Effector CD4-positive, alpha-beta T cell (primary cell): ENCODE data around the gene PLAAT5.

ENCODE experiments used
- DNase-seq: peaks from one replicate; pipeline ENCODE4 v3.0.0-alpha.2; 2020

Gene PLAAT5

DNA sequence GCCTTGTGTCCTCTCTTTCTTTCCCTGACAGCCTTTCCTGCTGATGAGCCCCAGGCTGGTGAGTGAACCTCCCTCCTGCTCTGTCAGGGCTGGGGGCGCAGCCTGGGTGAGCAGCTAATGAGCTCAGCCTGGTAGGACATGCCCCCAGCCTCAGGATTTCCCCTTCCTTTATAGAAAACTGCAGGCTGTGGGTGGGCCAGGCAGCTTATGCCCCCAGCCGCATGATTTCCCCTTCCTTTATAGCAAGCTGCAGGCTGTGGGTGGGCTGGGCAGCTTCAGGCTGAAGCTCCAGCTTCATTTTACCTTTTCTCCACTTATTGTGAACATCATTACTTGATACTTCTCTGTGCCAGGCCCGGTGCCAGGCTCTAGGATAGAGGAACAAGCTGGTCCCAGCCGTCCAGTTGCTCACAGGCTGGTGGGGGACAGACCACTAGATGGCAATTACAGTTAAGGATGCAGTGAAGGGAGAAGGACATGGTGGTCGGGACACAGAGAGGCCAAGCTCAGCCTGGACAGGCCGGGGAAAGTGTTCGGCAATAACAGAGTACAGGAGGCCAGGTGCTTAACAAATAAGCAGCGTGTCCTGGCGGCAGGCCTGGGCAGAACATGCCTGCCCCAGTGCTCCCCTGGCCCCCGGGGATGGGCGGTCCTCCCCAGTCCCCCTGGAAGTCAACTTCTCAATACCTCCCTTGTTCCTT, 20.2 kb upstream of the PLAAT5 start:
- no peak for DNase-seq

GRCh38 chr11:63510360-63511047, 19.5 kb upstream of the PLAAT5 start:
- no peak for DNase-seq

- no peak for DNase-seq
Observed at GRCh38 chr11:63508745-63509144, 17.8 kb upstream of the PLAAT5 start.

DNA sequence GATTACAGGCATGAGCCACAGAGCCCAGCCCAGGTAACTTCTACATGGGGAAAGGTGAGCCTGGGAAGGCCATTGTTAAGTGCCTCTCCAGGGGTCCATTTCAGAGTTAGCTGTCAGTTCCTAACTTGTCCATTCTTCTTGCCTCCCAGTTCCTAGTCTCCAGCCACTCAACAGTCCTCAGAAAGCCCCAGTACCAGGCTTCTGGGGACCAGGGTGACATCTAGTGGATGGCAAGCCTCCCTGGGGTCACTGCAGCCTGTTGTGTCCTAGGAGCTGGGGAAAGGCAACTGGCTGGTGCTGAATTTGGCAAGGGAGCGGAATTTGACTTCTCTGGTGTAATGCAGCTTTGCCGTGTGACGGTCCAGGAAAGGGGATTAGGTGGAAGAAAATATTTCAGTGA, 17.0 kb upstream of the PLAAT5 start:
- no peak for DNase-seq

GRCh38 chr11:63507511-63507910, 16.5 kb upstream of the PLAAT5 start:
- DNase-seq: no peak

GRCh38 chr11:63506876-63507275, 15.9 kb upstream of the PLAAT5 start:
- no peak for DNase-seq

DNA sequence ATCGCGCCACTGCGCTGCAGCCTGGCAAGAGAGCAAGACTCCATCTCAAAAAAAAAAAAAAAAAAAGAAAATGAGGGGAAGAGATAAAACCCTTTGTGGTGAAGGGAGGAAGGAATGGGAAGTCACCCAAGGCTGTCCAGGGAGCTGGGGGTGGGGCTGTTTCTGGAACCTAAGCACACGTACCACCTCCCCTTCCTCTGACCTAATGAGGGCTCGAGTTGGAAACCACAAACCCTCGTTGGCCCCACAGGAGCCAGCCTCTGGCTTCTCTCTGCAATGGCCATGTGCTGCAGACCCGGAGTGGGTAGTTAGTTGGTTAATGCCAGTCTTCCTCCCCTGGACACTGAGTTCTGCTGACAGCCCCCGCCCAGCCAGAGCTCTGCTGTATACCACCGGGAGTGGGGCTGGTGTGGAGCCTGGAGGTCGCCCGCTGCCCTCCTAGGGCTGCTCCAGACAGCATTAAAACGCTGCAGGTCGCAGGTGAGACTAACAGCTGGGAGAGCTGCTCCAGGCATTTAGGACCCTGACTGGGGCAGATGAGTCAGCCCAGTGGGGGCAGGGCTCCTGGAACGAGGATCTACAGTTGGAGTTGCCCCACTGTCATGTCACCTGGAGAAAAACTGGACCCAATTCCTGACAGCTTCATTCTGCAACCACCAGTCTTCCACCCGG, 15.0 kb upstream of the PLAAT5 start, which contains the start of gene LGALS12:
Gene LGALS12, plus strand, starts transcription at position 228 of the 672 bp plus-strand sequence. Its CDS starts 375 bp downstream, at position 603.
- DNase-seq: no peak

DNA sequence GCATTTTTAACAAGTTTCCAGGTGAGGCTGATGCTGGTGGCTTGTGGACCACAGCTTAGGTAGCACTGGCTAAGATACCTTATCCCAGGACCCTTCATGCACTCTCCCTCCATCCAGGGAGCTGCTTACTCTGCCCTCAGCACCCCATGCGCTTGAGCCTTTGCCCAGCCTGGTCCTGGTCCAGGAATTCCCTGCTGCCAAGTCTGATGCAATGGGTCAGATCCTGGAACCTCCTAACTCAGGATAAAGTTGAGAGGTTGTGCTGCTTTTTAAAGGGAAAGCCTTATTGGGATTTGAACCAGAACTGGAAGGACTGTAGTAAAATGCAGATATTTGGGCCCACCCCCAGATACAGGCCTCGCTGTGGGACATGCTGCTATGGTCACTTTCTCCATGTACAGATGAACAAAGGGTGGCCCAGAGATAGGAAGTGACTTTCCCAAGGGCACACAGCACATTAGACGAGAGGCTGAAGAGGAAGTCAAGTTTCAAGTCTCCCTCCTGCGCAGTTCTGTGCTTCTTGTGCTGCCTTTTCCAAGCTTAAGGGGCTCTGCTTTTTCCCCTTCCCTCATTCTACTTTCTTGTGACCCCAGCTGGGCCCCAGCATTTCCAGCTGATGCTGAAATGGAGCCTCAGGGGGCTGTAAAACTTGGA, 14.1 kb upstream of the PLAAT5 start:
- no peak for DNase-seq

GRCh38 chr11:63504054-63504453, 13.1 kb upstream of the PLAAT5 start:
- DNase-seq: no peak

DNA sequence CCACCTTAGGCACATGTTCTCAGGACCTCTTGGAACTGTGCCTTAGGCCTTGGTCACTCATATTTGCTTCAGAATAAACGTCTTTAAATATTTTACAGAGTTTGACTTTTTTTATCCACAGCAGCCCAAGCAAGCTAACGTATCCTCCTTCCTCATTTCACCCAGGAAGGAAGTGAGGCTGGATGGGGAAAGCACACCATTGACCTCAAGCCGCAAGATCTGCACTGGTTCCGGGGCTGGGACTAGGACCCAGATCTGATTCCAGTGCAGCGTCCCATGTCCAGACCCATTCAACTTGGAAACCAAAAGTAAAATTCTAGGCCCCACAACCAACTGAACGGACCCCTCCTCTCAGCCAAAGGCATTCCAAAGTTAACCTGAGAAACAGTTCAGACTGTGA, 12.5 kb upstream of the PLAAT5 start:
- no peak for DNase-seq

- DNase-seq: no peak
Observed at GRCh38 chr11:63502252-63502820, 11.4 kb upstream of the PLAAT5 start.

DNA sequence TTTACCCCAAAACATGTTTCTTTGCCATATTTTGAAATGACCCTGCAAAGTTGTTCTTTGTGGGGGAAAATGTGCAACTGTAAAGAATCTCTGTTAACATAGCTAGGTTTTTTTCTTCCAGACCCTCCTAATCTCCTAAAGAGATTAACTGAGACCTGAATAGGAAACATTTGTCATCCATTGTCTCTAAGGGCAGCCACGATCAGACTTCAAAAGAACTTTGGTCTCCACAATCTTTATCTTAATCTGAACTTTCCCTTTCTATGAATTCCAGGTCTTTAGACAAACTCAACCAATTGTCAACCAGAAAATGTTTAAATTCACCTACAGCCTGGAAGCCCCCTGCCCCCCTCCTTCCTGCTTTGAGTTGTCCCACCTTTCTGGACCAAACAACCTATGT, 10.3 kb upstream of the PLAAT5 start:
- DNase-seq: no peak

- DNase-seq: no peak
Observed at GRCh38 chr11:63499874-63500273, 8.9 kb upstream of the PLAAT5 start.

DNA sequence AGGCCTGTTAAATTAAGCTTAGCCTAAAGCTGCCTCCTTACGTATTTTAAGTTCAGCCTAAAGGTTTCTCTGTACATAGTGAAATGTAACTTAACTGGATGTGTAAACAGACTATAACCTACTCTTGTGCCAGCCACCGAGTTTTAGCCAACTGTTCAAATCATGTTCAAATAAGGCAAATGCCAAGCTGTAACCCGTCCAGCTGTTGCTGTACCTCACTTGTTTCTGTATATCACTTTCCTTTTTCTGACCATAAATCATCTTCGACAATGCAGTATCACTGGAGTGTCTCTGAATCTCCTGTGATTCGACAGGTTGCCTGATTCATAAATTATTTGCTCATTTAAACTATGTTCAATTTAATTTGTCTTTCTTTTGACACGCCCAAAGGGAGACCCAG, 4.0 kb upstream of the PLAAT5 start:
- no peak for DNase-seq

- DNase-seq: no peak
Observed at GRCh38 chr11:63493127-63493526, 2.2 kb upstream of the PLAAT5 start.

GRCh38 chr11:63492441-63492840, 1.5 kb upstream of the PLAAT5 start:
- no peak for DNase-seq

GRCh38 chr11:63491636-63492372, 837 bp upstream of the PLAAT5 start:
- no peak for DNase-seq

DNA sequence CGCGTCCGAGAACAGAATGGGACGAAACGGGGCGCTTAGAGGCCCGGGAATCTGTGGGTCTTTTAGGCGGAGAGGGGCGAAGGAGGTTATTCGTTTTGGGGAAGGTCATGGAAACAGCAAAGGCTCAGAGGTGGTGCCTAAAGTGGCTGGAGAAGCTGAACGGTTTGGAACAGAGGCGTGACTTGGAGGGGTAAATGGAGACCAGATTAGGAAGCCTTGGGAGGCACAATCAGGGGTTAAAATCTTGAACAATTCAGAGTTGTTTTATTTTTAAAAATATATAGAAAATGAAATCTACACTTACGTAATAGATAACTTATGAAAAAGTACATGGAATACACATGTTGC, 247 bp upstream of the PLAAT5 start:
- no peak for DNase-seq

DNA sequence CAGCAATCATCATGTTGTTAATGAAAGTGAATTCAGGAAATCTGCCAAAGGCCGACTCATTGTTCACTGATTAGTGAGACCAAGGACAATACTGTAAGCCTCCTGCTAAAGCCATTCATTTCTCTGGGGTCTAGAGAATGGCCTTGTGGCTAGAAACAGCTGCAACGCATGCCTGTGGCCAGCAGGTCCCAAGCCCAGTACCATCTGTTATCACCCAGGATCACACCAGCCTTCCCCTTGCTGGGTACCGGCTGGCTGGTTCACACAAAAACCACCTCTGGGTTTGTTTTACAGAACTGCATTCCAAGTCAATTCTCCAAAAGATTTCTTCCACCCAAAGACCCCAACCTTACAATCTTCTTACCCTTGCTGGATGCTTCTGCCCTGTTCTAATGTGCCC, 1.1 kb downstream of the PLAAT5 start:
- DNase-seq: no peak

DNA sequence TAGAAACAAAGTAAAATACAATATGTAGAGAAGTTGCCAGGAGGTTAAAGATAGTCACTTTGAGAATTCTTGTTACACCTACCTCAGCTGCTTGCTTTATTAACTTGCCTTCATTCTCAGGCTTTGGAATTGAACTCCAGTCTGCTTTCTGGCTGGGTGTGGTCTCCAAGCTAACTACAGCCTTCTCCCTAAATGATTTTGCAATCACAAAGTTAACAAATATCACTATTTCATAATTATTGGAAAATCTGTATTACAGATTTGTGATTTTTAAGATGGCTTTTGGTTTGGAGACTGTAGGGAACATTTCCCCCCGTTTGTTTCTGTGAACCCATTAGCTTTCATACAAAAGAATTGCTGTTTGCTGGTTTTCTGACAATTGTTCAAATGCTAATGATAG, 2.2 kb downstream of the PLAAT5 start:
- DNase-seq: no peak

DNA sequence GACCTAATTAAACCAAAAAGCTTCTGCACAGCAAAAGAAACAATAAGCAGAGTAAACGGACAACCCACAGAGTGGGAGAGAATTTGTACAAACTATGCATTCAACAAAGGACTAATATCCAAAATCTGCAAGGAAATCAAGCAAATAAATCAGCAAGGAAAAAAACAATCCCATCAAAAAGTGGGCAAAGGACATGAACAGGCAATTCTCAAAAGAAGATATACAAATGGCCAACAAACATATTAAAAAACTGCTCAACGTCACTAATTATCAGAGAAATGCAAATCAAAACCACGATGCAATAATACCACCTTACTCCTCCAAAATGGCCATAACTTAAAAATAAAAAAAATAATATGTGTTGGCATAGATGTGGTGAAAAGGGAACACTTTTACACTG, 5.2 kb downstream of the PLAAT5 start:
- DNase-seq: no peak

DNA sequence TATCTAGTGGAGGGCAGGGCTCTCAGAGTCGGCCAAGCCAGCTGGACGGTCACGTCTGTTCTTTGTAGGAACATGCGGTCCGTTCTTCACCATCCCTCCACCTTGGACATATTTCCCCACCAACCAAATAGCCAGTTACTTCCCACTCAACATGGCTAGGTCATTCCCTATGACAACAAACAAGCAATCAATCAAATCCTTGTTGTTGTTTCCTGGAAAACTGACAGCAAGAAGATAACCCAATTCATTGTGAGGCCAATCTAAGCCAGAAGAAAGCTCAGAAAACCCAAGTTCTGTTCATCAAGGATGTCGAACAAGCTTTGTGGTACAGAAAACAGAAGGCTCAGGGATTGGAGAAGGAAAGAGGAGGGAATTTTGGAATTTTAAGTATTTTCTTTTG, 10.9 kb downstream of the PLAAT5 start:
- DNase-seq: no peak

DNA sequence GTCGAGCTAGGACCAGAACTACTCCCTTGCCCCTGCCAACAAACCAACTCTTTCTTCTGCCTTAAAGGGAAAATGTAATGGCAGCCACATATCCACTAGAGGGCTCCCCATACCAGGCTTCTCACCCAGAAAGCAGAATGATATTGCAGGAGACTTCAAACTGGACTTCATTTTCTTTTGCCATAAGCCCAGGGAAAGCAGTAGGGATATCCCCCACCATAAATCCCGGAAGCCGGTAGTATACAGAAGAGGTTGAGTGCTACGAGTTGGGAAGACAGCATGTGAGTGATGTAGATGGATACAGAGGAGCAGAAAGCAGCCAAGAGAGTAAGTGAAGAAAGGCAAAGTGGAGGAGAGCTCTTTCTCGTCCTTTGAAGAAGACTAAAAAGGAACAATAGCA, 12.1 kb downstream of the PLAAT5 start:
- peak; percentile 30 for DNase-seq
